Measurements from ENCODE around the gene SCN9A. TPM values are rescaled to one million over a fixed set of nuclear protein-coding genes. Genes with fewer than 3 reads are reported as not detected.
"Not testable (repeated sequence)": the region's sequence is repeated elsewhere in the genome, so short reads cannot be mapped to it uniquely, and the experiment has no call there.

SCN9A gene
- total RNA-seq, 2 donors from 2014 or later = 13.4 to 14.4 TPM

GRCh38 chr2:166380615-166381014 is 4.9 kb upstream of the SCN9A start:
- intact Hi-C loops (cut with DNase I, micrococcal nuclease) = no loop called here
- DNase-seq (no peak), ATAC-seq (no peak)

- intact Hi-C loops (cut with DNase I, micrococcal nuclease) = no loop called here
- DNase-seq (no peak), ATAC-seq (no peak)
Observed at GRCh38 chr2:166376873-166377272, 1.1 kb upstream of the SCN9A start.

GRCh38 chr2:166376488-166376828 is 714 bp upstream of the SCN9A start:
- intact Hi-C loops (cut with DNase I, micrococcal nuclease) = no loop called here
- ATAC-seq = peak; percentile 42

GRCh38 chr2:166375195-166375735 is 479 bp downstream of the SCN9A start:
- intact Hi-C loops (cut with DNase I, micrococcal nuclease) = no loop called here
- DNase-seq (peak in 1 of 2 donors; percentile 44), ATAC-seq (peak; percentile 50)

More at GRCh38 chr2:166376488-166376828, 714 bp upstream of the SCN9A start:
- no peak for DNase-seq

- no peak for ATAC-seq
- intact Hi-C loops (cut with DNase I, micrococcal nuclease) = no loop called here
Observed at GRCh38 chr2:166373951-166374350, 1.8 kb downstream of the SCN9A start.

GRCh38 chr2:166373539-166373938 is 2.2 kb downstream of the SCN9A start:
- no peak for DNase-seq
- ATAC-seq = no peak
- intact Hi-C loops (cut with DNase I, micrococcal nuclease) = no loop called here

More at GRCh38 chr2:166373951-166374350, 1.8 kb downstream of the SCN9A start:
- peak in 1 of 2 donors; percentile 10 for DNase-seq

GRCh38 chr2:166373105-166373504 is 2.6 kb downstream of the SCN9A start:
- no peak for ATAC-seq
- intact Hi-C loops (cut with DNase I, micrococcal nuclease) = no loop called here
- DNase-seq = no peak

- intact Hi-C loops (cut with DNase I, micrococcal nuclease) = no loop called here
- DNase-seq (no peak), ATAC-seq (no peak)
Observed at GRCh38 chr2:166372046-166372445, 3.7 kb downstream of the SCN9A start.

GRCh38 chr2:166365803-166366420 is 9.8 kb downstream of the SCN9A start:
- intact Hi-C loops (cut with DNase I, micrococcal nuclease) = loop anchor here in 1 of 2 donors (10.0 kb wide), 1 partner anchor 149 kb away; no protein-coding TSS in a partner anchor
- ATAC-seq = no peak
- no peak for DNase-seq

GRCh38 chr2:166365239-166365638 is 10.5 kb downstream of the SCN9A start:
- ATAC-seq (no peak), DNase-seq (no peak)
- intact Hi-C loops (cut with DNase I, micrococcal nuclease) = loop anchor here in 1 of 2 donors (10.0 kb wide), 1 partner anchor 150 kb away; no protein-coding TSS in a partner anchor

- intact Hi-C loops (cut with DNase I, micrococcal nuclease) = loop anchor here in 1 of 2 donors (10.0 kb wide), 1 partner anchor 150 kb away; no protein-coding TSS in a partner anchor
- ATAC-seq (no peak), DNase-seq (no peak)
Observed at GRCh38 chr2:166364476-166365161, 11.1 kb downstream of the SCN9A start.

- intact Hi-C loops (cut with DNase I, micrococcal nuclease) = loop anchor here in 1 of 2 donors (10.0 kb wide), 1 partner anchor 153 kb away; no protein-coding TSS in a partner anchor
- ATAC-seq (peak; percentile 80), DNase-seq (no peak)
Observed at GRCh38 chr2:166361351-166362153, 14.2 kb downstream of the SCN9A start.

- intact Hi-C loops (cut with DNase I, micrococcal nuclease) = loop anchor here in 1 of 2 donors (10.0 kb wide), 1 partner anchor 154 kb away; no protein-coding TSS in a partner anchor
- ATAC-seq (no peak), DNase-seq (no peak)
Observed at GRCh38 chr2:166360906-166361305, 14.8 kb downstream of the SCN9A start.

- DNase-seq (no peak), ATAC-seq (no peak)
- intact Hi-C loops (cut with DNase I, micrococcal nuclease) = loop anchor here in 1 of 2 donors (10.0 kb wide), 1 partner anchor 154 kb away; no protein-coding TSS in a partner anchor
Observed at GRCh38 chr2:166360426-166360825, 15.3 kb downstream of the SCN9A start.

- ATAC-seq; intact Hi-C loops (cut with DNase I, micrococcal nuclease); DNase-seq: not testable (repeated sequence)
Observed at GRCh38 chr2:166357950-166358321, 17.8 kb downstream of the SCN9A start.

GRCh38 chr2:166357068-166357949 is 18.4 kb downstream of the SCN9A start:
- DNase-seq = no peak

GRCh38 chr2:166351319-166351718 is 24.4 kb downstream of the SCN9A start:
- ATAC-seq (peak; percentile 71), DNase-seq (no peak)
- intact Hi-C loops (cut with DNase I, micrococcal nuclease) = no loop called here

More at GRCh38 chr2:166357068-166357949, 18.4 kb downstream of the SCN9A start:
- no peak for ATAC-seq
- intact Hi-C loops (cut with DNase I, micrococcal nuclease) = no loop called here

- DNase-seq (no peak), ATAC-seq (no peak)
- intact Hi-C loops (cut with DNase I, micrococcal nuclease) = no loop called here
Observed at GRCh38 chr2:166350525-166350924, 25.2 kb downstream of the SCN9A start.
